ENCODE results near the gene RETREG1.

DNA sequence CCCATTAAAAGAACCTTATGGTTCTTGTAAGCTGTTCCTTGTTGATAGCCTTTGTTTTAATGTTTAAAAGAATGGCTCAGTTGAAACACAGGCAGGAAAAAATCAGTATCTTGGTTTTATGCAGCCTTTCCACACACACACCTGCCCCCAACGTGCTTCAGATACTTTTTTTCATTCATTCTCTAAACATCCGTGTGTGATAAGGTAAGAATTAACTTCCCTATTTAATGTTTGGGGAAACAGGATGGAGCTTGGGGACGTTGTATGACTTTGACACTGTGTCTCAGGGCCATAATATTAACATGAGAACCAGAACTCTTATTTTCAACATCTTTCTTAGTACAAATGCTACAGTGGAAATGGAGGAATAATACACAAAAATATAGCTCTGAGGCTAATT is 145.4 kb downstream of the RETREG1 start:
- TF ChIP-seq, protein P1, sequence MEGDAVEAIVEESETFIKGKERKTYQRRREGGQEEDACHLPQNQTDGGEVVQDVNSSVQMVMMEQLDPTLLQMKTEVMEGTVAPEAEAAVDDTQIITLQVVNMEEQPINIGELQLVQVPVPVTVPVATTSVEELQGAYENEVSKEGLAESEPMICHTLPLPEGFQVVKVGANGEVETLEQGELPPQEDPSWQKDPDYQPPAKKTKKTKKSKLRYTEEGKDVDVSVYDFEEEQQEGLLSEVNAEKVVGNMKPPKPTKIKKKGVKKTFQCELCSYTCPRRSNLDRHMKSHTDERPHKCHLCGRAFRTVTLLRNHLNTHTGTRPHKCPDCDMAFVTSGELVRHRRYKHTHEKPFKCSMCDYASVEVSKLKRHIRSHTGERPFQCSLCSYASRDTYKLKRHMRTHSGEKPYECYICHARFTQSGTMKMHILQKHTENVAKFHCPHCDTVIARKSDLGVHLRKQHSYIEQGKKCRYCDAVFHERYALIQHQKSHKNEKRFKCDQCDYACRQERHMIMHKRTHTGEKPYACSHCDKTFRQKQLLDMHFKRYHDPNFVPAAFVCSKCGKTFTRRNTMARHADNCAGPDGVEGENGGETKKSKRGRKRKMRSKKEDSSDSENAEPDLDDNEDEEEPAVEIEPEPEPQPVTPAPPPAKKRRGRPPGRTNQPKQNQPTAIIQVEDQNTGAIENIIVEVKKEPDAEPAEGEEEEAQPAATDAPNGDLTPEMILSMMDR (IDR thresholded peaks at IDR 0.05): no peak
- no peak for TF ChIP-seq POLR2A (IDR thresholded peaks at IDR 0.05)
